ENCODE results near the gene UBA6.
"Not testable (repeated sequence)": the region's sequence is repeated elsewhere in the genome, so short reads cannot be mapped to it uniquely, and the experiment has no call there.

UBA6 gene

GRCh38 chr4:67638136-67638535 lies 62.8 kb downstream of the UBA6 start:
- DNase-seq (ENCODE audit: extremely low spot score), result no peak
- TF ChIP-seq HDGF (IDR thresholded peaks at IDR 0.05; ENCODE audit: borderline replicate concordance) (no peak), LEF1 (IDR thresholded peaks at IDR 0.05; ENCODE audit: borderline replicate concordance) (no peak), ELF4 (IDR thresholded peaks at IDR 0.05) (no peak)
- CTCF ChIA-PET, result no interaction called here
- POLR2A ChIA-PET, result no interaction called here

GRCh38 chr4:67636978-67637377 lies 64.0 kb downstream of the UBA6 start:
- CTCF ChIA-PET; DNase-seq (ENCODE audit: extremely low spot score); POLR2A ChIA-PET: not testable (repeated sequence)

GRCh38 chr4:67635331-67635730 lies 65.6 kb downstream of the UBA6 start:
- no peak for DNase-seq (ENCODE audit: extremely low spot score)
- no peak for TF ChIP-seq ZNF384 (IDR thresholded peaks at IDR 0.05)
- TF ChIP-seq ARNT (IDR thresholded peaks at IDR 0.05), result no peak
- no peak for TF ChIP-seq PKNOX1 (IDR thresholded peaks at IDR 0.05)
- TF ChIP-seq ELF4 (IDR thresholded peaks at IDR 0.05), result no peak
- TF ChIP-seq L3MBTL2 (conservative IDR thresholded peaks at IDR 0.05), result no peak
- TF ChIP-seq CTBP1 (IDR thresholded peaks at IDR 0.05; ENCODE audit: borderline replicate concordance), result no peak
- no peak for TF ChIP-seq LEF1 (IDR thresholded peaks at IDR 0.05; ENCODE audit: borderline replicate concordance)
- TF ChIP-seq SUZ12 (IDR thresholded peaks at IDR 0.05), result no peak
- no peak for TF ChIP-seq FOXK2 (IDR thresholded peaks at IDR 0.05)
- TF ChIP-seq HDGF (IDR thresholded peaks at IDR 0.05; ENCODE audit: borderline replicate concordance), result no peak
- no peak for TF ChIP-seq BHLHE40 (IDR thresholded peaks at IDR 0.05; ENCODE audit: borderline replicate concordance)
- no peak for TF ChIP-seq NFRKB (IDR thresholded peaks at IDR 0.05)
- no peak for TF ChIP-seq TARDBP (IDR thresholded peaks at IDR 0.05)
- no peak for TF ChIP-seq SP1 (IDR thresholded peaks at IDR 0.05)
- no peak for TF ChIP-seq FOXA1 (IDR thresholded peaks at IDR 0.05)
- TF ChIP-seq FOXM1 (IDR thresholded peaks at IDR 0.05; ENCODE audit: borderline replicate concordance), result no peak
- ChIA-PET POLR2A (no interaction called here), CTCF (no interaction called here)

GRCh38 chr4:67634741-67635140 lies 66.2 kb downstream of the UBA6 start:
- ChIA-PET CTCF (no interaction called here), POLR2A (no interaction called here)
- TF ChIP-seq ELF4 (IDR thresholded peaks at IDR 0.05) (no peak), PKNOX1 (IDR thresholded peaks at IDR 0.05) (peak; percentile 87)
- no peak for DNase-seq (ENCODE audit: extremely low spot score)

- TF ChIP-seq SUZ12 (IDR thresholded peaks at IDR 0.05) (no peak), BHLHE40 (IDR thresholded peaks at IDR 0.05; ENCODE audit: borderline replicate concordance) (no peak)
- DNase-seq (ENCODE audit: extremely low spot score), result no peak
- CTCF ChIA-PET, result no interaction called here
- POLR2A ChIA-PET, result no interaction called here
Observed at GRCh38 chr4:67632492-67632891, 68.5 kb downstream of the UBA6 start.

- ChIA-PET POLR2A (no interaction called here), CTCF (no interaction called here)
- no peak for DNase-seq (ENCODE audit: extremely low spot score)
- TF ChIP-seq L3MBTL2 (conservative IDR thresholded peaks at IDR 0.05), result no peak
- TF ChIP-seq SUZ12 (IDR thresholded peaks at IDR 0.05), result no peak
- TF ChIP-seq LEF1 (IDR thresholded peaks at IDR 0.05; ENCODE audit: borderline replicate concordance), result no peak
- no peak for TF ChIP-seq PKNOX1 (IDR thresholded peaks at IDR 0.05)
- no peak for TF ChIP-seq CTBP1 (IDR thresholded peaks at IDR 0.05; ENCODE audit: borderline replicate concordance)
- no peak for TF ChIP-seq ARNT (IDR thresholded peaks at IDR 0.05)
- no peak for TF ChIP-seq ELF4 (IDR thresholded peaks at IDR 0.05)
- TF ChIP-seq TARDBP (IDR thresholded peaks at IDR 0.05), result no peak
- TF ChIP-seq HDGF (IDR thresholded peaks at IDR 0.05; ENCODE audit: borderline replicate concordance), result no peak
- TF ChIP-seq NFRKB (IDR thresholded peaks at IDR 0.05), result no peak
- TF ChIP-seq SP1 (IDR thresholded peaks at IDR 0.05), result no peak
- TF ChIP-seq ZNF384 (IDR thresholded peaks at IDR 0.05), result no peak
- TF ChIP-seq FOXK2 (IDR thresholded peaks at IDR 0.05), result no peak
- no peak for TF ChIP-seq BHLHE40 (IDR thresholded peaks at IDR 0.05; ENCODE audit: borderline replicate concordance)
Observed at GRCh38 chr4:67624939-67625338, 76.0 kb downstream of the UBA6 start.

- no peak for DNase-seq (ENCODE audit: extremely low spot score)
- POLR2A ChIA-PET, result no interaction called here
- CTCF ChIA-PET, result no interaction called here
- TF ChIP-seq ZNF384 (IDR thresholded peaks at IDR 0.05), result no peak
Observed at GRCh38 chr4:67616478-67616877, 84.5 kb downstream of the UBA6 start.

GRCh38 chr4:67615119-67615518 lies 85.8 kb downstream of the UBA6 start:
- DNase-seq (ENCODE audit: extremely low spot score), result no peak
- CTCF ChIA-PET, result no interaction called here
- POLR2A ChIA-PET, result no interaction called here
- no peak for TF ChIP-seq SP1 (IDR thresholded peaks at IDR 0.05)
- no peak for TF ChIP-seq BHLHE40 (IDR thresholded peaks at IDR 0.05; ENCODE audit: borderline replicate concordance)
- no peak for TF ChIP-seq ARNT (IDR thresholded peaks at IDR 0.05)
- no peak for TF ChIP-seq LEF1 (IDR thresholded peaks at IDR 0.05; ENCODE audit: borderline replicate concordance)
- TF ChIP-seq FOXM1 (IDR thresholded peaks at IDR 0.05; ENCODE audit: borderline replicate concordance), result no peak
- TF ChIP-seq NFRKB (IDR thresholded peaks at IDR 0.05), result no peak
- TF ChIP-seq ZNF384 (IDR thresholded peaks at IDR 0.05), result no peak
- no peak for TF ChIP-seq L3MBTL2 (conservative IDR thresholded peaks at IDR 0.05)

All from HEK293T (cell line).